C1 segment of cervical spinal cord (tissue), 14 donors: ENCODE data around the gene SLC13A2.
"Not testable (repeated sequence)": the region's sequence is repeated elsewhere in the genome, so short reads cannot be mapped to it uniquely, and the experiment has no call there.

ENCODE experiments used
- DNase-seq, 14 donors: peaks; one replicate each; lab custom pipeline; 2025; lab: John Stamatoyannopoulos, UW

The SLC13A2 gene

GRCh38 chr17:28473542-28473941, at the start of gene SLC13A2:
TSS of gene SLC13A2 (plus strand) at chr17:28473644. CDS start at chr17:28473713, 69 bp downstream.
- no peak for DNase-seq

- DNase-seq, result no peak
These were observed 48.2 kb upstream of the SLC13A2 start for GRCh38 chr17:28425206-28425605.

GRCh38 chr17:28426081-28426519, 47.3 kb upstream of the SLC13A2 start:
- DNase-seq, result no peak

- DNase-seq, result no peak
These were observed 46.1 kb upstream of the SLC13A2 start for GRCh38 chr17:28427371-28427770.

- DNase-seq, result not testable (repeated sequence)
These were observed 45.5 kb upstream of the SLC13A2 start for GRCh38 chr17:28427982-28428381.

- DNase-seq, result no peak
These were observed 39.7 kb upstream of the SLC13A2 start for GRCh38 chr17:28433721-28434120.

GRCh38 chr17:28434326-28434725, 39.1 kb upstream of the SLC13A2 start:
- not testable (repeated sequence) for DNase-seq

- no peak for DNase-seq
These were observed 29.4 kb upstream of the SLC13A2 start for GRCh38 chr17:28443901-28444638.

GRCh38 chr17:28446716-28447395, 26.6 kb upstream of the SLC13A2 start:
- DNase-seq, result no peak

- no peak for DNase-seq
These were observed 26.1 kb upstream of the SLC13A2 start for GRCh38 chr17:28447396-28447760.

- no peak for DNase-seq
These were observed 23.6 kb upstream of the SLC13A2 start for GRCh38 chr17:28449859-28450258.

GRCh38 chr17:28457890-28458289, 15.6 kb upstream of the SLC13A2 start:
- DNase-seq, result no peak

GRCh38 chr17:28458881-28459280, 14.6 kb upstream of the SLC13A2 start:
- DNase-seq, result not testable (repeated sequence)

GRCh38 chr17:28460901-28461300, 12.5 kb upstream of the SLC13A2 start:
- DNase-seq, result no peak

- no peak for DNase-seq
These were observed 7.4 kb upstream of the SLC13A2 start for GRCh38 chr17:28466001-28466400.

- DNase-seq, result no peak
These were observed 6.9 kb upstream of the SLC13A2 start for GRCh38 chr17:28466521-28467048.

- no peak for DNase-seq
These were observed 5.9 kb upstream of the SLC13A2 start for GRCh38 chr17:28467456-28468025.

- DNase-seq, result not testable (repeated sequence)
These were observed 5.3 kb upstream of the SLC13A2 start for GRCh38 chr17:28468033-28468735.

- DNase-seq, result no peak
These were observed 4.7 kb upstream of the SLC13A2 start for GRCh38 chr17:28468781-28469180.

GRCh38 chr17:28469376-28469775, 4.1 kb upstream of the SLC13A2 start:
- DNase-seq, result no peak

- no peak for DNase-seq
These were observed 3.1 kb upstream of the SLC13A2 start for GRCh38 chr17:28470266-28470913.
